Kasumi-1 (cell line): ENCODE results near the gene EIF4E1B.
A peak's percentile ranks its signal among the peaks of the same experiment; 100 is the strongest.

Experiments
- DNase-seq, 2 experiments: peaks; one replicate each; lab custom pipeline; 2025; lab: John Stamatoyannopoulos, UW

EIF4E1B gene

DNA sequence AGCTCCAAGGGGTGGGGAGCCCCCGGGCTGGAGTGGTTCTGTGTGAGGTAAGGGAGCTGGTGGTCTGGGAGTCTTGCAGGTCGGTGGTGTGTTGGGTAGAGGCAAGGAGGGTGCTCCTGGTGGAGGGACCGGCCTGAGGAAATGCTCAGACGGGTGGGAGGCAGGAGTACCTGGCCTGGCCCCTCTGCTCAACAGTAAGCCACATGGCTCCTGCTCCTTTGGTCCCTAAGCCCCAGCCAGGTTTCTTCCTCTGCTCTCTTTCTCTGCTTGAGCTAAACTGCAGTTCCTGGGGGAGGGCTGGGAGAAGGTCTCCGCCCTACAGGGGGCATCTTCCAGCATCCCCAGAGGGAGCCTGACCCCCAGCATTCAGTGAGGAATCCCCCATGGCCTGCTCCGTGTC, 34.0 kb downstream of the EIF4E1B start:
- no peak for DNase-seq

DNA sequence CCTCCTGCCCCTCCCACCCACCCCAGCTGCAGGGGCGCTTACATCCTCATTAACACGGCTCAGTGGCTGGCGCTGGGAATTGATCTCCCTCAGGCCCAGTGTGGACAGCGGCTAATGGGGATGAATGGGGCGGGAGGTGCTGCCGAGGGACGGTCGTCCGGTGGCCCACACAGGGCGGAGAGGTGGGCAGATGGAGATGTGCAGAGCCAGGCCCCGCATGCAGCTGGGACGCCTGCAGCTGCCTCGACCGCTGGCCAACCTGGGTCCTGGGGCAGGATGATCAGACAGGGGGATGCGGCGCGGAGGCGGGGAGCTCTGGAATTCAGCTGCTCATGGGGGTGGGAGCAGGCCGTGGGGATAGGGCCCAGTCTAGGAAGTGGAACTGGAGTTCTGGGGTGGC, 34.4 kb downstream of the EIF4E1B start:
- DNase-seq, result no peak

DNA sequence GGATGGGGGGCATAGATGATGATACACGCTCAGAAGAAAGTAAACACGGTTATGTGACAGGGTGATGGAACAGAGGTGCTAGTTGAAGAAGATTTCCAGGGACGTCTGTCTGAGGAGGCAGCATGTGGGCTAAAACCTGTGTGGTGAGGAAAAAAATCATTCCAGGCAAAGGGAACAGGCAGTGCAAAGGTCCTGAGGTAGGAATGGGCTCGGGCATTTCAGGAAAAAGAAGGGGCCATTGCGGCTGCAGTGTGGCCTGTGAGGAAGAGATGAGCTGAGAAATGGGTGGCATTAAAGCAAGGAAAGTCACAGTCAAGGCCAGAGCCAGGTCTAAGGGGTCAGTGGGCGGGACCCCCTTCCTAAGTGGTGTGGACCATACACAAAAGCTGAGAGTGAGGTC, 35.0 kb downstream of the EIF4E1B start:
- no peak for DNase-seq

DNA sequence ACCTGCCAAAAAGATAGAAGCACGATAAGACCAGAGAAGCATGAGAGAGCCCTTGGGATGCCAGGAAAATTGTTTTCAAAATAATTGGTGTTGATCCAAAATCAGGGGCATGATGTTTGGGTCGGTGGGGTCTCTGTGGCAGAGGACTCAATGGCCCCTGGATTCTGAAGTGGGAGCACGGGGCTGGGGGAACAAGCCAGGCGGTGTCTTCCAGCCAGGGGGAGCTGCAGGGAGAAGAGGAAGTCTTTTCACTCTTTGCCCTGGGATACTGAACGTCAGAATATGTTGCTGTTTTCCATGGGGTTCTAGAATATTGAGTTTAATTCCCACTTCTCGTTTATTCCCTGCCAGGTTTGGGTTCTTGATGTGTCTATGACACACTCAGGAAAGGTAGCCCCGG, 37.2 kb downstream of the EIF4E1B start:
- DNase-seq, result peak; percentile 1 to 15

DNA sequence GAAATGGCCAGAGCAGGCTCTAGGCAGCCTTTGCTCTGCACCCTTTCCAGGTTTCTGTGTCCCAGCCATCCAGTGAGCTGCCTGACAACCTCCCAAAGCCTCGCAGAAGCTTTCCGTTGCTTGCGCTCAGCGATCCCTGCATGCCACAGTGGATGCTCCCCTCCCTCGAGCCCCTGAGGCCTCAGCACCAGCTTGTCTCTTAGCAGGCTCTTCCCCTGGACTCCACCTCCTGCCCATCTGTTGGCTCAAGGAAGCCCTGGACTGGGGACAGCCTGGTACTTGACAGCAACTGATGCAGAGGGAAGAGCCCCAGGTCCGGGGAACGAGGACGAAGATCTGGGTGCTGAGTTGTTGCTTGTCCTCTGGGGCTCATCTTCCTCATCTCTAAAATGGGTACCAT, 40.0 kb downstream of the EIF4E1B start:
- DNase-seq, result no peak

DNA sequence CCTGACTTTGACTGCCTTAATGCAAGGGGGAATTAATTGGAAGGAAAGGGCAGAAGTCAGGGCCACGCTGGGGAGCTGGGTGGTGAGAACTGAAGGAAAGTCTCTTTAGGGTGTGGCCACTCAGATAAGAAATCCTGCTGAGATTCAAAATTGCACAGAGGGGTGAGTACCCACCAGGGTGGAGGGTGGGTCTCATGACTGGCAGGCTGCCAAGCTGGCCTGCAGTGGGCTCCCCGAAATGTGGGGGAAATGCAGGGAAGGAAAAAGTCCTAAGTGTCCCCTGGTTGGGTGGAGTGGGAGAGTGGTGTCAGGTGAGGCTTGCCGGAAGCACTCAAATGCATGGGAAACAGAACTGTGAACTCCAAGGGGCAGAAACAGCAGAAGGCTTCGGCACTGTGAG, 40.9 kb downstream of the EIF4E1B start:
- DNase-seq, result no peak

DNA sequence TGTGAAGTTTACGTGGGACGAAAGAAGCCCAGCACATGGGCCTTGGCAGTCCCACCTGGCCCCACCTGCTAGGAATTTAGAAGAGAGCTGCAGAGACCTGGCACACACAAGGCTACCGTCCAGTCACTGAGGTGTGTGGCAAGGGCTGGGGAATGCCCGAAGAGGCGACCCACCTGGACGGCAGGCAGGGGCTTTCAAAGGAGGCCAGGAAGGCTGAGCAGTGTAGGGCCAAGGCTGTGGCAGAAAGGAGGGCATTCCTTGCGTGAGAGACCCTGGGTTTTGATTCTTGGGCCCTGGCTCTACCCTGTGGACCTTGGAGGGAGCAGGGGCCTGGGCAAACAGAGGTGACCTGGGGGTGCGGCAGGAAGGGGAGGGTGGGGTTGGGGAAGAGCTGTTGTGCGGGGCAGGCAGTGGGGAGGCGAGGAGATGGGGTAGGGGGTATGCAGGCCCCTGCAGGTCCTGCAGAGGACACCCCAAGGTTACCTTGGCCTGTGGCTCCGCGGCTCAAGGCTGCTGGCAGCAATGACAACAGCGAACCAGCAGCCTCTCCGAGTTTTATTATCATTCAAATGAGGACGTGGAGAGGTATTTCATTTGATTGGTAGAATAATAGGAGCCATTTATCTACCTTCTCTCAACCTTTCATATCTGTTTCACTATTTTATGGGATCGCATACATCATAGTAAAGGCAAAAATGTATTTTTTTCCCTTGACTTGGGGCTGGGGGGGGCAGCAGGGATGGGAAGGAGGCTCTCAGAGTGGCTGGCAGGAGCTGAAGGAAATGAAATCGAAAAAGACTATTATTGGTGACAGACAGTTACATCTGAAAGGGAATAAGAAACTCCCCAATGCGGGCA, 41.6 kb downstream of the EIF4E1B start:
- no peak for DNase-seq

DNA sequence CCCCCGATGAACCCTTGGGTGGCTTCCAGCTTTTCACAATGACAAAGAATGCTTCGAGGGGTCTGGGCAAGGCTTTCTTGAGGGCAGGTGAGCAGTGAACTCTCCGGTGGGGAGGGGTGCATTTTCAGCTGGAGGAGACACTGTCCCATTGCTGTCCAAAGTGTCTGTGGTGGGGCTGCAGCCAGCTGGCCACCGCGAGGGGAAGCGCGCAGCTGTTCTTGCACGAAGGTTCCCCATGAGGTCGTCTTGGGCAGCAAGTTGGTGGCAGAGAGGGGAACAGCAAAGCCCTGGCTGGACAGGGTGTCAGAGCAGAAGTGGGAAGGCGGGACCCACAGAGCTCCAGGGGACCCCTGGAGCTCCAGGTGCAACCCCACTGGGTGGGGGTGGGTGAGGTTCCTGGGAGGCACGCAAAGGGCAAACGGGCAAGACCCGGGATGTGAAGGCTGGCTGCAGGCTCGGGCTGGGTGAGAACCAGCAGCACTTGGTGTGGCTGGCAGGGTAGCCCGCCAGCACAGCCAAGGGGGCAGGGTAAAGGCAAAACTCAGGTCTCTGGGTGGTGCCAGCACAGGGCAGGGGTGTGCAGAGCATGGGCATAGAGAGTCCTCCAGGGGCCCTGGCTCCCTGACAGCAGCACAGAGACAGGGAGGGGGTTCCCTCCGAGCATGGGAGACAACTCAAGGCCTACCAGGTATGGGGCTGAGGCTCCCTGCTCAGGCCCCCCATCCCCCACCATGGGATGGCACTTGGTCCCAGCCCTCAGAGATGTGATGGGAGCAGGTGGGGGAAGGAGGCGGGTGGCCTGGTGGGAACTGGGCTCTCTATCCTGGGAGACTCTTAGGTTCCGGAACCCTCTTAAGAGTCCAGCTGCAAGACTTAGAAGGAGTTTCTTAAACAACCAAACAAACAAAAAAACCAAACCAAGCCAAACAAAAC, 43.4 kb downstream of the EIF4E1B start:
- DNase-seq, result no peak

DNA sequence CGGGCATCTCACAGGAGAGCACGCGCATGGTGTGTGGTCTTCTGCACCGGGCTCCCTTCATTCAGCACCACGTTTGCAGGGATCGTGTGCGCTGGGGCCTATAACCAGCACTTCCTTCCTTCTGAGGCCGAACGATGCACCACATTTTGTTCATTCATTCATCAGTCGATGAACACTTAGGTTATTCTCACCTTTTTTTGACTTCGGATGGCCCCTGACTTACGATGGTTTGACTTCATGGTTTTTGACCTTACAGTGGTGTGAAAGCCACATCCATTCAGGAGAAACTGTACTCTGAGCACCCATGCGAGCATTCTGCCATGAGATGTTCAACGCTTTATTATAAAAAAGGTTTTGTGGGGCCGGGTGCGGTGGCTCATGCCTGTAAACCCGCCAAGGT, 44.3 kb downstream of the EIF4E1B start:
- DNase-seq, result no peak

DNA sequence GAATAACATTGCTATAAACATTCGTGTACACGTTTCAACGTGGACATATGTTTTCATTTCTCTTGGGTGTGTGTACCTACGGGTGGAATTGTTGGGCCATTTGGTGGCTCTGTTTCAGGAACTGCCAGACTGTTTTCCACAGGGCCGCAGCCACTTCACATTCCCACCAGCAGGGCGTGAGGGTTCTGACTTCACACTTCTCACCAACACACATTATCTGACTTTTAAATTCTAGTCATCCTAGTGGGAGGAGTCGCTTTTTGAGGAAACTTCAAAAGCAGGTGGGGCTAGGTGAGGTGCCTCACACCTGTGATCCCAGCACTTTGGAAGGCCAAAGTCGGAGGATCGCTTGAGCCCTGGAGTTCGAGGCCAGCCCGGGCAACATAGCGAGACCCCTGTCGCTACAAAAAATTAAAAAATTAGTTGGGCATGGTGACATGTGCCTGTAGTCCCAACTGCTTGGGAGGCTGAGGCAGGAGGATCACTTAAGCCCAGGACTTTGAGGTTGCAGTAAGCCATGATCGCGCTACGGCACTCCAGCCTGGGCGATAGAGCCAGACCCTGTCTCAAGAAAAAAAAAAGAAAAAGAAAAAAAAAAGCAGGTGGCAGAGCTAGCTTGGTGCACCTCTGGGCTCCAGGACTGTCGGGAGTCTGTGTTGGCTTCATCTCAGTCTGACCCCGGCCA, 45.3 kb downstream of the EIF4E1B start:
- peak; percentile 5 to 32 for DNase-seq

DNA sequence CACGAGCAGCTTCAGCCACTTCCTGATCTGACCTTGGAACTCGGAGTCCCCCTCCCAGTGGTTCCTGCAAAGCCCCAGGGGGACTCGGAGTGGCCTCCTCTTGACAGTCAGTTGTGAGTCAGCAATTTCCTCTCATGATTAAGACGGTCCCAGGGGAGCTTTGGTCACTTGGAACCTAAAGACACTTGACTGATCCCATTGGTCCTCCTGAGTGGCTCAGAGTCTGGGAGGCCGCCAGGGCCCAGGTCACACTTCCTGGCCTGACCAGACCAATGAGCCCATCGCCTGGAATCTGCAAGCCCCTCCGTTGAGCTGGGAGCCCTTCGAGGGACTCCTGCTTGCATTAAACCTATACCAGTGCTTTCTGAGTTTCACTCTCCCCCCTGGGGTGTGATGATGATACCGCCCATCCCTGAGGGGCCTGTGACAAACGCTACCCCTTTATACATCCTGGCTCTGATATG, 45.9 kb downstream of the EIF4E1B start:
- no peak for DNase-seq

DNA sequence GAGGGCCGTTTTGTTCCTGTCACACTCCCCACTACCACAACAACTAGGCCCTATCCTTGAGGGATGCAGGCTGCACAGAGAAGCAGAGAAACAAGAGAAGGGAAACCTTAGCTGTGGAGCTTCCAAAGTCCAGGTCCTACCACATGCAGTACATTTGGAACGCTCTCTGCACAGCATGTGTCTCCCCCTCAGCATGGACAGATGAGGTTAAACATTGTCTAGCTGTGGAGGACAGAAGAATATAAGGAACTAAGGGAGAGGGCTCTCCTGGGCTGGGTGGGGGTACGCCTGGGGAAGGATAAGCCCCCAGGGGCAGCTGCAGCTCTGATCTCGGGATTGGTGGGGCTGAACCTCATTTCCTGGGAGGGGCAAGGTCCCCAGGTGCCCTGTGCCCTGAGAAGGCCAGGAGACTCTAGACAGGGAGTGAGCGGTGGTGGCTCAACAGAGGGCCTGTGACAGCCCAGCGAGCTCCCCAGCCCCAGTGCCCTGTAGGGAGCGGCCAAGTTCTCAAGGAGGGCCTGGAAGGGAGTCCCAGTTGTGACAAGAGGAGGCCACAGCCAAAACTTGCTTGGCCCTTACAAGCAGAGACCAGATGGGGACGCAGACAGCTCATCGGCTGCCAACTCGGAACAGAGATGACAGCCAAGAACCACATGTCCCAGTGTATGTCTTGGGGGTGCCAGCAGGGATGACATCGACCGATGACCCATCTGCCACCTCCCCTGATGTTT, 46.9 kb downstream of the EIF4E1B start:
- DNase-seq, result no peak

DNA sequence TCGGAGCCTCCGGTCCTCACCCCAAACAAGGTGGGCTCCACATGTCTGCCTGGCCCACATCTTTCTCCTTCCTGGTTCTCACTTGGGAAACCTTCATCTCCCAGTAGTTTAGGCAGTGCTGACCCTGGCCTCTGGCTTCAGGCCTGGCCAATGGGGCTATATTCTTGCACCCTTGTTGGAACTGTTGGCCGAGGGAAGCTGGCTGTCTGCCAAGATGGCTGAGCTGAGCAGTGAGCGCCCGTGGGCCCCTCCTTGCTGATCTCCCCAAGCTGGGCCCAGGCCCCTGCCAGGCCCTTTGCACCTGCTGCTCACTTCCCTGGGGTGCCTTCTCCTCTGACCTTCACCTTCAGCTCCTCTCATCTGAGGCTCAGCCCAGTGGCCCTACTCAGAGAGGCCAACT, 48.1 kb downstream of the EIF4E1B start:
- DNase-seq, result no peak

DNA sequence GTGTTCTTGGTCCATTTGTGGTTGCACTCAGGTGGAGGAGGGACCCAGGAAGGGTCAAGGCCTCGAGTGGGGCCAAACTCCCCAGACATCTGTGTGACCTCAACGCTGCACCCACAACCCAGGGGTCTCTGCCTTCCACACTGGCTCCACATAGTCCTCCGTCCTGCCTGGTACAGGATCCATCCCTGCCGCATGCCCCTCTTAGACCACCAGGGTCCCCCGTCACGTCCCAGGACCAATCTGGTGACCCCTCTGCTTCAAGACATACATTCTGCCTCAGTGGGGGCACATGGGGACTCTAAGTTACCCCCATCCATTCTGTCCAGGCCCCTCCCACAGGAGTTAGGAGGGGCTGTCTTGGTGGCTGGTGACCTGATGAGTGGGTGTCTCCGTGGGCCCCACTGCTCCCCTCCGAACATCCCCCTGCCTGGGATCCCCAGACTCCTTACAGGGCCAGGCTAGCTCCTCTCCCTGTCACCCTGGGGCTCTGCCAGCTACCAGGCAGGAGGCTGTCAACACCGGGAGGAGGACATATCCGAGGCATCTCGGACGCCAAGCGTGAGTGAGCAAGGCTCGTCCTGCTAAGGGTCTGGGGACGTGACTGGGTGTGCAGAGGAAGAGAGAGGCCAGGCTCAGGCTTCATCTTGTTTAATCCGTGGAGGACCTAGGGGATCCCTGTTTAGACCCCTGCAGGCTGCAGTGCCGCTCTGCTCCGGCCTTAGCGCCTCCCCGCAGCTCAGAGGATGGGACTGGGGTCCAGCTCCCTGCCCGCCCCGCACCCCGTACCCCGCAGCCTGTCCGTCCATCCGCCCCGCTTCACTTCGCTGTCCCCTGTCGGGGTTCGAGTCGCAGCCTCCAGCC, 49.1 kb downstream of the EIF4E1B start:
- no peak for DNase-seq

DNA sequence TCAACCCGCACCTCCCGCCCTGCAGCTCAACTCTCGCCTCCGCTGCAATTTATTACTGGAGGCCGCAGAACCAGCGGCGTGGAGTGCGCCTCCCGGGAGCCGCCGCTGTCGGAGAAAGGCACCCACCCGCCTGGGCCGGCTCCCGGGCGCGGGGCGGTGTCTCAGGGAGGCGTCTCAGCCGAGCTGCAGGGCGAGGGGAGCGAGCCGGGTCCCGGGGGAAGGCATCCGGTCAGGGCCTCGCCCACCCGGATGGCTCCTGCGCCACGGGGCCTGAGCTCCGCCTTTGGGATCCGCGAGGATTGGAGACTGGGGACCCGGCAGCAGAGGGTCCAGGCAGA, 49.7 kb downstream of the EIF4E1B start:
- DNase-seq, result no peak

DNA sequence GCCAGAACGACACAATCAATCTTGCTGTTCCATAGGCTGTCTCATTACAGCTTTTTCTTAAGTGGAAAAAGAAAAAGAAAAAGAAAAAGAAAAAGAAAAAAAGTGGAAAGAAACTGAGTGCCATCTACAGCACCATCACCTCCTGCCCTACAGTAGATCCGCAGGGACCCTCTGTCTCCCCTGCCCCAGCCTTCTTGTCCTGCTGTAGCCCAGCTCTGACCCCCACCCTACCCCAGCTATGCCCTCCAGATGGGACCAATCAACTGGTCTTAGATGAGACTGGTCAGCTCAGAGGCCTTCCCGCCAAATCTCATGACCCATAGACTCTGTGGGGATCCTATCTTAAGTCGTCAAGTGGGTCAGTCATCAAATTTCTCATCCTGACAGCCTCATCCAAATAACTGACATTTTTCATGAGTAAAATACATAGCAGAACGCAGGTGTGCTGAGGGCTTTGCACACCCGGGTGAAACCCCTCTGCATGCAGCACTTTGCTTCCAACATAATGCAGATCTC, 51.6 kb downstream of the EIF4E1B start:
- DNase-seq, result no peak

DNA sequence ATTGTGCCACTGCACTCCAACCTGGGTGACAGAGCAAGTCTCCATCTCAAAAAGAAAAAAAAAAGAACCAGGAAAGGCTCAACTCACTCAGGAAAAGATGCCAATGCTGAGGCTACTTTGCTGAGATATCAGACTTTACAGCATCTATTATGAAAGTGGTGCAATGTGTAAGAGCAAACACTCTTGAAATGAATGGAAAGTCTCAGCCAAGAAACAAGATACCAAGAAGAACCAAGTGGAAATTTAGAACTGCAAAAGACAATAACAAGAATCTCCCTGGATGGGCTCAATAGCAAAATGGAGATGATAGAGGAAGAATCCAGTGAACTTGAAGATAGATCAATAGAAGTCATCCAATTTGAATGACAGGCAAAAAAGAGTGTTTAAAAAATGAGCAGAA, 54.5 kb downstream of the EIF4E1B start:
- DNase-seq, result no peak

DNA sequence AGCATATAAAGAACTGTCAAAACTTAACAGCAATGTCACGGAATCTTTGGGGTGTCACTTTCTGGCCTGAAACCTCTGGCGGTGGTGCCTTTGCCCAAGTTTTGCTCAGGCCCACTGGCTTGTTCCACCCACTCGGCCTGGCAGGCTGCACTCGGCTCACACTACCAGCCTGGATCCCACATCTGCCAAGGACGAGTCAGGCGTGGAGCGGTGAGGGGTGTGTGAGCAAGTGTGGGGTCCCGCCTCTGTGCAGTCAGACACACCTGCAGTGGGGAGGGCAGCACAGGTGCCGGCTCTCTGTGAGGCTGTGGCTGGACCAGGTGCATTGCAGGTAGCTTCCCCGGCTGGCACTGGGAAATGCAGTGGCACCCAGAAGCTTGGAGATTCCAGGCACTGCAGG, 56.8 kb downstream of the EIF4E1B start:
- DNase-seq, result no peak

DNA sequence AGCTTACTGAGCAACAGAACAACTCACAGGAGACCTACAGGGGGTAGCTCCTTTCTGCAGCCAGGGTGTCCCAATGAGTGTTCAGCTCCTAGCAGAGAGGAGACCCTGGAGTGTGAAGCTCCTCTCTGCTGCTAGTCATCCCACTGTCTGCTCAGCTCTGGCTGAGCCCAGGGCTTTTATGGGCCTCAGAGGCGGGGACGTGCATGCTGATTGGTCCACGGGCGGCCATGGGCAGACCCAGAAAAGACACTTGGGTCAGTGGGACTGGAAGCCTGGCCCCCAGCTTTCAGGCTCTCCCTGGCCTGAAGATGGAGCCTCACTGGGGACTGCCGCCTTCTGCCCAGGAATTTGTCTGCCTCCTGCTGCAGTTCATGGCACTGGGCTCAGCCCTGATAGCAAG, 57.4 kb downstream of the EIF4E1B start:
- no peak for DNase-seq

DNA sequence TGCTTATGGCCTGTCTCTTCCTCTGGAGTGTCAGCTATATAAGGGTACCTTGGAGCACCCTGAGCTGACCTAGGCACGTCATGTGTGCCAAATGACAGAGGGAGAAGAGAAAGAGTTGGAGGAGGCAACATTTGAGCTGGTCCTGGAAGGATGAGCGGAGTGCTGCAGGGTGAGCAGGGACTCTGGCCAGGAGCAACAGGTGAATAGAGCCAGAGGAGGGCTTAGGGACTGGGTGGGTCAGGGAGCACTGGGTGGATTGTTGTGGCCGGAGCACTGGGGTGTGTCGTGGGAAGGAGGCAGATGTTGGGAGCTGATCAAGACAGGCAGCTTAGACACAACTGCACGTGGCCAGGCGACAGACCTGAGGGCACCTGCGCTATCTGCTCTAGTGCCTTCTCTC, 60.4 kb downstream of the EIF4E1B start:
- no peak for DNase-seq

DNA sequence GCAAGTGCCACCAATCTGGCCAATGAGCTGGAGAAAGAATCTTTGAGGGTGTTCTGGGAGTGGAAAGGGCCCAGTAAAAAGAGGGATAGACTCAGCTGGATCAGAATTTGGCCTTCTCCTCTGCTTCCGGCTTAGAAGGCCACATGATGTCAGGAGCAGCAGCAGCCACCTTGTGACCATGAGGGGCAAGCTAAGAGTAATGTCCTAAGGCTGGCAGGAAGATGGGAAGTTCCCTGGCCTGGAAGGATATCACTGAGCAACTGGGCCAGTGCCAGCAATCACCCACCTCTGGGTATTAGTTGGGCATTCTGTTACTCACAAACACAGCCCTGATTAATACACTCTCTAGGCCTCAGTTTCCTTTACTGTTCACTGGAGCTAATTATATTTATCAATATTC, 61.0 kb downstream of the EIF4E1B start:
- no peak for DNase-seq
